Colonic mucosa (tissue), 4 donors: ENCODE data around the gene HGF. TPM values are rescaled to one million over a fixed set of nuclear protein-coding genes. Genes with fewer than 3 reads are reported as not detected.
"Not testable (repeated sequence)": the region's sequence is repeated elsewhere in the genome, so short reads cannot be mapped to it uniquely, and the experiment has no call there.

Source experiments
- DNase-seq: peaks from one replicate; pipeline ENCODE4 v3.0.0-alpha.2; 2020
- H3K27ac ChIP-seq: fragments of 200-600 bp; one replicate; pipeline ENCODE4 v1.8.0; 2021
- H3K27me3 ChIP-seq: fragments of 200-600 bp; one replicate; pipeline ENCODE4 v1.8.0; 2021
- H3K36me3 ChIP-seq: fragments of 200-600 bp; one replicate; pipeline ENCODE4 v1.8.0; 2021
- H3K4me1 ChIP-seq: fragments of 200-600 bp; one replicate; pipeline ENCODE4 v1.8.0; 2021; ENCODE audit warnings: mild to moderate bottlenecking
- H3K4me3 ChIP-seq: fragments of 200-600 bp; one replicate; pipeline ENCODE4 v1.8.0; 2021
- H3K9ac ChIP-seq, 2 donors: one replicate each; pipeline ENCODE4 v1.7.0; 2013; ENCODE audit warnings: control low read depth in 2 of 2, low read depth in 2 of 2, low read length in 2 of 2
- H3K9me3 ChIP-seq: fragments of 200-600 bp; one replicate; pipeline ENCODE4 v1.8.0; 2021
- CTCF ChIP-seq: fragments of 200-600 bp; IDR thresholded peaks from one replicate; pipeline ENCODE4 v1.8.0; 2022; ENCODE audit warnings: antibody characterized with exemption, mild to moderate bottlenecking
- intact Hi-C: fragments of 100-400 bp; cut with DNase I; formaldehyde crosslinking; loops from one replicate; pipeline ENCODE4 v1.14.1; 2022
- total RNA-seq, 2 donors: library from RNA; stranded (reverse); fragmentation: NEBNext Ultra II Directional in 1 of 2; extraction: Animal tissue kit (Norgen Biotek cat#: 25700) in 1 of 2; gene quantifications; one replicate each; pipeline ENCODE4 v1.2.1, GENCODE V29; 2021
- donor health status: healthy.
- donor health status: DM: no; HTN: no; CAD: no.
- donor health status: DM: no; HTN: no; CAD: no.

HGF gene
- 1 to 10 TPM in 1 of 2 donors, under 1 TPM in 1; 0.96 to 4.5 TPM for total RNA-seq

GRCh38 chr7:81769891-81770727 lies at the start of gene HGF:
TSS of gene HGF (minus strand) at chr7:81770047. CDS start at chr7:81769971, 76 bp downstream.
- Histone ChIP-seq H3K27me3 (no peaks in the 10 kb centered on the region), H3K4me3 (peak within 1 kb of the TSS; percentile 12), H3K9me3 (no peaks in the 10 kb centered on the region), H3K9ac (peak within 1 kb of the TSS; percentile 35 to 40), H3K4me1 (no peaks in the 10 kb centered on the region), H3K27ac (peak within 1 kb of the TSS; percentile 45), H3K36me3 (no peaks in the 10 kb centered on the region)
- intact Hi-C loops: no loop called here
- no peak for TF ChIP-seq CTCF
- peak; percentile 32 for DNase-seq

- Histone ChIP-seq H3K27me3 (no peaks in the 10 kb centered on the region), H3K4me1 (no peaks in the 10 kb centered on the region), H3K9ac (no peak overlapping the region), H3K4me3 (no peak overlapping the region), H3K36me3 (no peaks in the 10 kb centered on the region), H3K9me3 (no peaks in the 10 kb centered on the region), H3K27ac (no peak overlapping the region)
- intact Hi-C loops: no loop called here
- no peak for TF ChIP-seq CTCF
- no peak for DNase-seq
Observed at GRCh38 chr7:81816312-81816711, 46.5 kb upstream of the HGF start.

GRCh38 chr7:81812866-81813476 lies 43.1 kb upstream of the HGF start:
- H3K4me1 ChIP-seq, DNase-seq, H3K9me3 ChIP-seq, H3K4me3 ChIP-seq, H3K27me3 ChIP-seq, H3K36me3 ChIP-seq, H3K9ac ChIP-seq, intact Hi-C loops, H3K27ac ChIP-seq: not testable (repeated sequence)

GRCh38 chr7:81811956-81812865 lies 42.4 kb upstream of the HGF start:
- Histone ChIP-seq H3K27me3 (no peaks in the 10 kb centered on the region), H3K9ac (no peak overlapping the region), H3K36me3 (no peaks in the 10 kb centered on the region), H3K9me3 (no peaks in the 10 kb centered on the region), H3K4me3 (no peak overlapping the region), H3K27ac (no peak overlapping the region), H3K4me1 (no peaks in the 10 kb centered on the region)
- no peak for TF ChIP-seq CTCF
- intact Hi-C loops: no loop called here
- DNase-seq: no peak

DNA sequence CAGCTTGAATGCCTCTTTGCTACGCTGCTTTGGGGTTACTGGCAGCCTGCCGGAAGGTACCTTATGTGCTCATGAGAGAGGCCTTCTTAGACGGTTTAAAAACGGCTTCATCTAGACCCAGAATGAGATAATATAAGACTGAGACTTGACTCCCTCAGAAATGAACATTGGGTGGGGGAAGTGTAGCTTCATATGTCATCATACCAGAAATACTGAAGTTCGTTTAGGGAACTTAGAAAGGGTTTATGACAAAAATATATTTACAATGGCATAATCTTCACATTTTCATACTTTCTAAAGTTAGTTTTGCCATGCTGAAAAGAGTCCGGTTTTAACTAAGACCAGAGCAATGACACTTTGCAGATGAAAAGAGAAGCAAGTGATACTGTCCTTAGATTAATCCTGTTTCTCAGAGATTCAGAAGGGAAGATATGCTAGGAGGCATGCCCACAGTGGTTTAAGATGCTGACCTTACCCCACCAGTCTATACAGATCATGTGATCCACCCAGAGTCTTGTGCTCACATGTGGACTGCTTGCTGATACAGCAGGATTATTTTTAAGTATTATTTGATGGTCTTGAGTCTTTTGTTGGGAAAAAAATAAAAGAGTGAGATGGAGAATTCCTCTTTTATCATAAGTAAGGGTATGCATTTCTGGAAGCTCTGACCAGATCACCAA lies 40.8 kb upstream of the HGF start:
- intact Hi-C loops: no loop called here
- no peak overlapping the region for H3K9ac ChIP-seq
- H3K9me3 ChIP-seq: no peaks in the 10 kb centered on the region
- no peaks in the 10 kb centered on the region for H3K4me1 ChIP-seq
- no peaks in the 10 kb centered on the region for H3K36me3 ChIP-seq
- no peak overlapping the region for H3K27ac ChIP-seq
- H3K27me3 ChIP-seq: no peaks in the 10 kb centered on the region
- no peak overlapping the region for H3K4me3 ChIP-seq
- no peak for DNase-seq
- TF ChIP-seq CTCF: no peak

DNA sequence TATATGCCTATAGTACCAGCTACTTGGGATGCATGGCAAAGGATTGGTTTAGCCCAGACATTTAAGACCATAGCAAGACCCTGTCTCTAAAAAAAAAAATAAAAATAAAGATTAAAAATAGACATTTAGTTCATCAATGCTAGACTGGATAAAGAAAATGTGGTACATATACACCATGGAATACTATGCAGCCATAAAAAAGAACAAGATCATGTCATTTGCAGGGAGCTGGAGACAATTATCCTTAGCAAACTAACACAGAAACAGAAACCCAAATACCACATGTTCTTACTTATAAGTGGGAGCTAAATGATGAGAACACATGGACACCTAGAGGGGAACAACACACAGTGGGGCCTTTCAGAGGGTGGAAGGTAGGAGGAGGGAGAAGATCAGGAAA lies 38.5 kb upstream of the HGF start:
- H3K9ac ChIP-seq, H3K27ac ChIP-seq, H3K4me1 ChIP-seq, H3K27me3 ChIP-seq, intact Hi-C loops, H3K9me3 ChIP-seq, DNase-seq, H3K36me3 ChIP-seq, H3K4me3 ChIP-seq: not testable (repeated sequence)
